H1 (cell line): Measurements from ENCODE around the gene ZMYND15. TPM values are rescaled to one million over a fixed set of nuclear protein-coding genes. Genes with fewer than 3 reads are reported as not detected.

Experiments used
- CTCF ChIA-PET: fragments of 300-600 bp; sonication (Branson Sonifier 250); formaldehyde crosslinking; loops from one replicate; lab custom pipeline; 2021; ENCODE audit not compliant: partially characterized antibody; lab: Charles Lee
- POLR2A ChIA-PET: fragments of 300-600 bp; sonication (Branson Sonifier 250); formaldehyde crosslinking; loops from one replicate; lab custom pipeline; 2021; ENCODE audit warnings: inconsistent platforms; ENCODE audit not compliant: partially characterized antibody; lab: Charles Lee
- DNase-seq, 2 experiments: peaks; one replicate each; pipeline versions ENCODE4 v3.0.0 to v3.0.0-alpha.2; 2010 to 2022; ENCODE audit warnings: low spot score in 2 of 2, low read depth in 1 of 2, mixed read lengths in 1 of 2
- FAIRE-seq: peaks from 2 replicates; lab custom pipeline; 2011; peaks lifted over from hg19 to GRCh38; lab: Jason Lieb, UNC
- H2AFZ ChIP-seq: 2 replicates; pipeline ENCODE4 v1.8.1; 2012; ENCODE audit warnings: low read length, inconsistent platforms
- H2AK5ac ChIP-seq: 2 replicates; pipeline ENCODE4 v1.6.1; 2013; ENCODE audit warnings: low read depth, low read length
- H2BK120ac ChIP-seq: replicated peaks from 2 replicates; pipeline ENCODE3; 2013; ENCODE audit warnings: low read depth, low read length, inconsistent platforms
- H2BK12ac ChIP-seq: 2 replicates; pipeline ENCODE4 v1.6.1; 2013; ENCODE audit warnings: low read depth, low read length
- H2BK15ac ChIP-seq: 2 replicates; pipeline ENCODE4 v1.6.1; 2013; ENCODE audit warnings: low read length
- H2BK20ac ChIP-seq: 2 replicates; pipeline ENCODE4 v1.6.1; 2013; ENCODE audit warnings: low read length
- H2BK5ac ChIP-seq: 2 replicates; pipeline ENCODE4 v1.6.1; 2013; ENCODE audit warnings: low read depth, low read length
- H3K14ac ChIP-seq: 2 replicates; pipeline ENCODE4 v1.6.1; 2013; ENCODE audit warnings: inconsistent platforms; ENCODE audit not compliant: insufficient read length
- H3K18ac ChIP-seq: 2 replicates; pipeline ENCODE4 v1.6.1; 2013; ENCODE audit warnings: low read length; ENCODE audit errors: extremely low read depth
- H3K23ac ChIP-seq: 2 replicates; pipeline ENCODE4 v1.6.1; 2013; ENCODE audit warnings: inconsistent platforms; ENCODE audit not compliant: insufficient read length
- H3K23me2 ChIP-seq: 2 replicates; pipeline ENCODE4 v1.6.1; 2013; ENCODE audit warnings: low read depth, low read length
- H3K27ac ChIP-seq: 2 replicates; pipeline ENCODE4 v1.6.1; 2011; ENCODE audit warnings: low read depth, low read length, inconsistent platforms
- H3K27me3 ChIP-seq, 4 experiments: replicated peaks in 1 of 4; 1 replicate in 1 of 4; 2 replicates in 3 of 4; pipeline versions ENCODE4 v1.6.1 to v1.8.1; 2011 to 2013; ENCODE audit warnings: low read length in 3 of 4, mild to moderate bottlenecking in 3 of 4, inconsistent platforms in 2 of 4, mixed read lengths in 2 of 4, moderate library complexity in 1 of 4; ENCODE audit not compliant: control insufficient read depth in 3 of 4, insufficient read depth in 3 of 4; ENCODE audit errors: extremely low read depth in 1 of 4
- H3K36me3 ChIP-seq, 4 experiments: 2 replicates each; pipeline versions ENCODE4 v1.6.1 to v1.8.1; 2011 to 2013; ENCODE audit warnings: mild to moderate bottlenecking in 4 of 4, low read length in 3 of 4, moderate library complexity in 2 of 4, control low read depth in 1 of 4, inconsistent platforms in 1 of 4; ENCODE audit not compliant: insufficient read depth in 4 of 4, control insufficient read depth in 2 of 4
- H3K4ac ChIP-seq: replicated peaks from 2 replicates; pipeline ENCODE3; 2013; ENCODE audit warnings: low read length, low read depth, mixed read lengths, inconsistent platforms; ENCODE audit not compliant: insufficient read length
- H3K4me1 ChIP-seq, 4 experiments: replicated peaks in 1 of 4; 1 replicate in 1 of 4; 2 replicates in 3 of 4; pipeline versions ENCODE4 v1.6.1 to v1.8.1; 2011 to 2013; ENCODE audit warnings: low read length in 3 of 4, inconsistent platforms in 2 of 4, mixed read lengths in 1 of 4; ENCODE audit not compliant: insufficient read depth in 4 of 4, control insufficient read depth in 3 of 4
- H3K4me2 ChIP-seq, 2 experiments: 2 replicates each; pipeline versions ENCODE4 v1.6.1 to v1.8.1; 2011 to 2013; ENCODE audit warnings: low read depth in 2 of 2, low read length in 2 of 2, control low read depth in 1 of 2, inconsistent platforms in 1 of 2, mild to moderate bottlenecking in 1 of 2; ENCODE audit not compliant: insufficient read depth in 1 of 2
- H3K4me3 ChIP-seq, 4 experiments: fragments of 200-600, 300-600 bp in 1 of 4; sonication (generic), shearing (Covaris generic), sonication (Bioruptor Twin) in 1 of 4; 2 replicates each; pipeline versions ENCODE4 v1.5.1 to v1.8.1; 2011 to 2016; ENCODE audit warnings: low read length in 4 of 4, low read depth in 3 of 4, control low read depth in 2 of 4, inconsistent platforms in 2 of 4, mild to moderate bottlenecking in 2 of 4, mixed read lengths in 1 of 4, moderate library complexity in 1 of 4; ENCODE audit not compliant: insufficient read depth in 2 of 4; ENCODE audit errors: extremely low read depth in 1 of 4
- H3K56ac ChIP-seq: replicated peaks from 2 replicates; pipeline ENCODE3; 2013; ENCODE audit warnings: low read depth, mild to moderate bottlenecking, mixed read lengths, low read length, inconsistent platforms; ENCODE audit not compliant: insufficient read length
- H3K79me1 ChIP-seq: 2 replicates; pipeline ENCODE4 v1.6.1; 2013; ENCODE audit warnings: low read depth, low read length, control low read depth
- H3K79me2 ChIP-seq, 2 experiments: 2 replicates each; pipeline versions ENCODE4 v1.6.1 to v1.8.1; 2012 to 2013; ENCODE audit warnings: low read length in 2 of 2, mild to moderate bottlenecking in 2 of 2, inconsistent platforms in 1 of 2; ENCODE audit not compliant: insufficient read depth in 2 of 2, control insufficient read depth in 1 of 2
- H3K9ac ChIP-seq, 4 experiments: replicated peaks in 1 of 4; 1 replicate in 1 of 4; 2 replicates in 3 of 4; pipeline versions ENCODE4 v1.6.1 to v1.8.1; 2011 to 2013; ENCODE audit warnings: low read depth in 3 of 4, low read length in 3 of 4, control low read depth in 2 of 4, mild to moderate bottlenecking in 2 of 4, moderate library complexity in 2 of 4, inconsistent platforms in 1 of 4; ENCODE audit errors: extremely low read depth in 1 of 4
- H3K9me3 ChIP-seq, 2 experiments: 2 replicates each; pipeline versions ENCODE4 v1.6.1 to v1.8.1; 2012 to 2013; ENCODE audit warnings: mild to moderate bottlenecking in 2 of 2, moderate library complexity in 2 of 2, control low read depth in 1 of 2, inconsistent platforms in 1 of 2, low read depth in 1 of 2, low read length in 1 of 2, mixed read lengths in 1 of 2; ENCODE audit not compliant: insufficient read depth in 2 of 2
- H4K20me1 ChIP-seq, 2 experiments: replicated peaks in 1 of 2; 2 replicates each; pipeline versions ENCODE3 to v1.8.1; 2011 to 2013; ENCODE audit warnings: inconsistent platforms in 2 of 2, low read length in 2 of 2, mild to moderate bottlenecking in 1 of 2; ENCODE audit not compliant: insufficient read depth in 2 of 2, control insufficient read depth in 1 of 2
- H4K5ac ChIP-seq: 2 replicates; pipeline ENCODE4 v1.6.1; 2013; ENCODE audit warnings: low read length, low read depth, mixed read lengths, inconsistent platforms; ENCODE audit not compliant: insufficient read length
- H4K8ac ChIP-seq: 2 replicates; pipeline ENCODE4 v1.8.0; 2013; ENCODE audit warnings: mild to moderate bottlenecking, moderate library complexity, low read length, inconsistent platforms; ENCODE audit not compliant: insufficient read depth; ENCODE audit errors: extremely low read depth
- H4K91ac ChIP-seq: replicated peaks from 2 replicates; pipeline ENCODE3; 2013; ENCODE audit warnings: low read length, mixed read lengths, inconsistent platforms; ENCODE audit not compliant: insufficient read length
- BACH1 ChIP-seq: IDR thresholded peaks from 2 replicates; pipeline ENCODE4 v1.6.1; 2012; ENCODE audit warnings: low read length, improper control_type of control experiment
- BCL11A ChIP-seq, 2 experiments: IDR thresholded peaks; one replicate each; pipeline ENCODE4 v1.6.1; 2011; ENCODE audit warnings: low read depth in 2 of 2, low read length in 2 of 2, mild to moderate bottlenecking in 2 of 2
- BRCA1 ChIP-seq: IDR thresholded peaks from 2 replicates; pipeline ENCODE4 v1.6.1; 2012; ENCODE audit warnings: low read depth, low read length, improper control_type of control experiment
- CHD2 ChIP-seq: IDR thresholded peaks from 2 replicates; pipeline ENCODE4 v1.6.1; 2012; ENCODE audit warnings: low read length, improper control_type of control experiment
- EGR1 ChIP-seq: IDR thresholded peaks from 2 replicates; pipeline ENCODE4 v1.6.1; 2011; ENCODE audit warnings: low read depth, low read length, borderline replicate concordance
- GABPA ChIP-seq: IDR thresholded peaks from 2 replicates; pipeline ENCODE4 v1.6.1; 2011; ENCODE audit warnings: mild to moderate bottlenecking, low read length, moderate library complexity, borderline replicate concordance; ENCODE audit not compliant: insufficient read depth
- JUN ChIP-seq: IDR thresholded peaks from 2 replicates; pipeline ENCODE4 v1.6.1; 2011; ENCODE audit warnings: low read depth, mild to moderate bottlenecking, improper control_type of control experiment, low read length
- MAX ChIP-seq: IDR thresholded peaks from 2 replicates; pipeline ENCODE4 v1.6.1; 2012; ENCODE audit warnings: inconsistent platforms
- NANOG ChIP-seq: IDR thresholded peaks from 2 replicates; pipeline ENCODE4 v1.6.1; 2011; ENCODE audit warnings: low read length, low read depth, mild to moderate bottlenecking, inconsistent platforms; ENCODE audit not compliant: insufficient read depth, poor library complexity, severe bottlenecking
- NRF1 ChIP-seq: IDR thresholded peaks from 2 replicates; pipeline ENCODE4 v1.6.1; 2011; ENCODE audit warnings: mild to moderate bottlenecking, low read depth, low read length, improper control_type of control experiment
- RBBP5 ChIP-seq: IDR thresholded peaks from 2 replicates; pipeline ENCODE4 v1.7.1; 2012; ENCODE audit warnings: low read depth, mild to moderate bottlenecking, inconsistent platforms, low read length, moderate library complexity, borderline replicate concordance
- RFX5 ChIP-seq: IDR thresholded peaks from 2 replicates; pipeline ENCODE4 v1.6.1; 2011; ENCODE audit warnings: low read depth, low read length, improper control_type of control experiment, borderline replicate concordance
- SIRT6 ChIP-seq: IDR thresholded peaks from one replicate; pipeline ENCODE4 v1.7.1; 2012; ENCODE audit warnings: low read length, inconsistent platforms
- SP1 ChIP-seq: IDR thresholded peaks from 2 replicates; pipeline ENCODE4 v1.6.1; 2011; ENCODE audit warnings: low read depth, low read length
- SP2 ChIP-seq: IDR thresholded peaks from 2 replicates; pipeline ENCODE4 v1.6.1; 2012; ENCODE audit warnings: mild to moderate bottlenecking, low read length, inconsistent platforms
- WGBS, 2 experiments: shearing (Covaris generic) in 1 of 2; methylation state at CpG; one replicate each; pipeline versions ENCODE4 v1.1.6 to v1.1.7; 2013 to 2015; ENCODE audit warnings: low lambda C conversion rate in 2 of 2, mixed read lengths in 2 of 2, inconsistent platforms in 1 of 2, low coverage in 1 of 2, missing lambda C conversion rate in 1 of 2; ENCODE audit not compliant: insufficient replicate concordance in 2 of 2, insufficient coverage in 1 of 2, insufficient read length in 1 of 2; ENCODE audit errors: extremely low coverage in 1 of 2, missing lambda C conversion rate in 1 of 2; 5-methylcytosine and 5-hydroxymethylcytosine counted together
- polyA plus RNA-seq, 7 experiments: library from polyadenylated mRNA; depleted of rRNA in 3 of 7; stranded (reverse) in 5 of 7; unstranded in 2 of 7; fragments of >200 nt in 5 of 7; fragments of 200-250 nt in 2 of 7; gene quantifications; 1 replicate in 5 of 7; 2 replicates in 1 of 7; 4 replicates in 1 of 7; pipeline versions ENCODE4 v1.2.1 to v1.2.3, GENCODE V29; 2011 to 2013; ENCODE audit warnings: missing spikeins in 2 of 7, mixed read lengths in 2 of 7
- total RNA-seq: library from RNA; stranded (reverse); fragmentation: NEBNext Ultra II Directional; extraction: Animal tissue kit (Norgen Biotek cat#: 25700); gene quantifications from 2 replicates; pipeline ENCODE4 v1.2.1, GENCODE V29; 2021

ZMYND15 gene
- total and polyA plus RNA-seq, 2 of the 8 experiments (the other 6 are each of a cell fraction or from before 2014, with no cell fraction given): 0.53 to 0.58 TPM

DNA sequence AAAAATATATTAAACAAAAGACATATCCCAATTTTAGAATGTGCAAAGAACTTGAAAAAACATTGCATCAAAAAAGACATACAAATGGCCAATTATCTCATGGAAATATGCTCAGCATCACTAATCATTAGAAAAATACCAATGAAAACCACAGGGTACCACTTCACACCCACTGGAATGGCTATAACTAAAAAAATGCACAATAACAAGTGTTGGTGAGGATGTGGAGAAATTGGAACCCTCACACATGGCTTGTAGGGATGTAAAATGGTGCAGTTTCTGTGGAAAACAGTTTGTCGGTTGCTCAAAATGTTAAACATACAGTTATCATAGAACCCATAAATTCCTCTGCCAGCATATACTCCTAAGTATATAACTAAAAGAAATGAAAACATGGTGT lies 55.5 kb downstream of the ZMYND15 start:
- ChIA-PET CTCF (interaction anchor here (0.5 kb wide), 1 partner anchor 124 kb away, joined by 3 read pairs; no protein-coding TSS in a partner anchor), POLR2A (no interaction called here)
- H3K56ac ChIP-seq: no peak overlapping the region
- DNase-seq (no peak), FAIRE-seq (no peak)
- peaks cover 0 to 4% of the 10 kb centered on the region in 2 experiments for H4K20me1 ChIP-seq
- no peak overlapping the region for H2BK5ac ChIP-seq
- H4K5ac ChIP-seq: no peak overlapping the region
- H4K8ac ChIP-seq: no peak overlapping the region
- 94% methylated on average over 1 of the region's 1 CpG; no CpG with 5 or more reads in 1 of the 2 experiments for WGBS, 2 experiments
- H3K4me2 ChIP-seq: no peak overlapping the region
- no peak overlapping the region for H4K91ac ChIP-seq
- H3K9ac ChIP-seq: no peak overlapping the region
- no peak overlapping the region for H3K27ac ChIP-seq
- H3K79me2 ChIP-seq: peaks cover 0 to 19% of the 10 kb centered on the region in 2 experiments; a peak in 2 of 4 replicates
- H3K4me3 ChIP-seq: no peak overlapping the region
- H3K36me3 ChIP-seq: peaks cover 0 to 20% (median 12%) of the 10 kb centered on the region in 4 experiments; a peak in 7 of 8 replicates
- no peak overlapping the region for H2BK120ac ChIP-seq
- H3K27me3 ChIP-seq: peaks cover 0 to 9% (median 4%) of the 10 kb centered on the region in 4 experiments; a peak in 6 of 7 replicates
- no peak overlapping the region for H3K18ac ChIP-seq
- H3K14ac ChIP-seq: no peak overlapping the region
- no peak overlapping the region for H2BK12ac ChIP-seq
- peaks cover 10% of the 10 kb centered on the region for H3K23me2 ChIP-seq
- no peak overlapping the region for H3K4ac ChIP-seq
- H2BK20ac ChIP-seq: no peak overlapping the region
- no peak overlapping the region for H2AK5ac ChIP-seq
- H3K4me1 ChIP-seq: peaks cover 0 to 3% (median 2%) of the 10 kb centered on the region in 4 experiments; a peak in 5 of 7 replicates
- peaks cover 7% of the 10 kb centered on the region for H3K79me1 ChIP-seq
- H3K9me3 ChIP-seq: no peaks in the 10 kb centered on the region
- H2AFZ ChIP-seq: no peak overlapping the region
- no peak overlapping the region for H2BK15ac ChIP-seq
- no peak overlapping the region for H3K23ac ChIP-seq
- TF ChIP-seq MAX: no peak
- no peak for TF ChIP-seq GABPA
- TF ChIP-seq SP2: no peak
- TF ChIP-seq JUN: no peak
- no peak for TF ChIP-seq RBBP5
- TF ChIP-seq RFX5: no peak
- no peak for TF ChIP-seq SP1
- TF ChIP-seq CHD2: no peak
- TF ChIP-seq BCL11A (IDR thresholded peaks at IDR 0.05; ENCODE audit: low read depth in 2 of 2, low read length in 2 of 2): no peak
- no peak for TF ChIP-seq SIRT6
- TF ChIP-seq NRF1: no peak
- TF ChIP-seq BACH1: no peak
- no peak for TF ChIP-seq EGR1
- TF ChIP-seq NANOG: no peak
- no peak for TF ChIP-seq BRCA1
